Skeletal muscle satellite cell (primary cell): ENCODE data around the gene ZBTB40. TPM values are rescaled to one million over a fixed set of nuclear protein-coding genes. Genes with fewer than 3 reads are reported as not detected.

Source experiments
- H3K27me3 ChIP-seq: 2 replicates; pipeline ENCODE4 v1.7.0; 2013; ENCODE audit warnings: low read length; ENCODE audit not compliant: control insufficient read depth, insufficient read depth
- H3K36me3 ChIP-seq: 2 replicates; pipeline ENCODE4 v1.7.0; 2013; ENCODE audit warnings: mild to moderate bottlenecking, control low read depth, low read length; ENCODE audit not compliant: insufficient read depth
- H3K4me1 ChIP-seq: 2 replicates; pipeline ENCODE4 v1.7.0; 2013; ENCODE audit warnings: low read length; ENCODE audit not compliant: control insufficient read depth, insufficient read depth
- H3K4me2 ChIP-seq: 2 replicates; pipeline ENCODE4 v1.7.0; 2013; ENCODE audit warnings: mild to moderate bottlenecking, low read length
- H3K4me3 ChIP-seq: 2 replicates; pipeline ENCODE4 v1.7.0; 2013; ENCODE audit warnings: low read length
- H3K9ac ChIP-seq: 2 replicates; pipeline ENCODE4 v1.7.0; 2013; ENCODE audit warnings: mild to moderate bottlenecking, low read depth, low read length, moderate library complexity
- H3K9me3 ChIP-seq: replicated peaks from 2 replicates; pipeline ENCODE4 v1.7.0; 2013; ENCODE audit warnings: mild to moderate bottlenecking, control low read depth, low read length
- total RNA-seq: library from RNA; depleted of rRNA; stranded (reverse); fragments of >200 nt; gene quantifications from 2 replicates; pipeline ENCODE4 v1.2.3, GENCODE V29; 2012; rRNA removed

The ZBTB40 gene, protein sequence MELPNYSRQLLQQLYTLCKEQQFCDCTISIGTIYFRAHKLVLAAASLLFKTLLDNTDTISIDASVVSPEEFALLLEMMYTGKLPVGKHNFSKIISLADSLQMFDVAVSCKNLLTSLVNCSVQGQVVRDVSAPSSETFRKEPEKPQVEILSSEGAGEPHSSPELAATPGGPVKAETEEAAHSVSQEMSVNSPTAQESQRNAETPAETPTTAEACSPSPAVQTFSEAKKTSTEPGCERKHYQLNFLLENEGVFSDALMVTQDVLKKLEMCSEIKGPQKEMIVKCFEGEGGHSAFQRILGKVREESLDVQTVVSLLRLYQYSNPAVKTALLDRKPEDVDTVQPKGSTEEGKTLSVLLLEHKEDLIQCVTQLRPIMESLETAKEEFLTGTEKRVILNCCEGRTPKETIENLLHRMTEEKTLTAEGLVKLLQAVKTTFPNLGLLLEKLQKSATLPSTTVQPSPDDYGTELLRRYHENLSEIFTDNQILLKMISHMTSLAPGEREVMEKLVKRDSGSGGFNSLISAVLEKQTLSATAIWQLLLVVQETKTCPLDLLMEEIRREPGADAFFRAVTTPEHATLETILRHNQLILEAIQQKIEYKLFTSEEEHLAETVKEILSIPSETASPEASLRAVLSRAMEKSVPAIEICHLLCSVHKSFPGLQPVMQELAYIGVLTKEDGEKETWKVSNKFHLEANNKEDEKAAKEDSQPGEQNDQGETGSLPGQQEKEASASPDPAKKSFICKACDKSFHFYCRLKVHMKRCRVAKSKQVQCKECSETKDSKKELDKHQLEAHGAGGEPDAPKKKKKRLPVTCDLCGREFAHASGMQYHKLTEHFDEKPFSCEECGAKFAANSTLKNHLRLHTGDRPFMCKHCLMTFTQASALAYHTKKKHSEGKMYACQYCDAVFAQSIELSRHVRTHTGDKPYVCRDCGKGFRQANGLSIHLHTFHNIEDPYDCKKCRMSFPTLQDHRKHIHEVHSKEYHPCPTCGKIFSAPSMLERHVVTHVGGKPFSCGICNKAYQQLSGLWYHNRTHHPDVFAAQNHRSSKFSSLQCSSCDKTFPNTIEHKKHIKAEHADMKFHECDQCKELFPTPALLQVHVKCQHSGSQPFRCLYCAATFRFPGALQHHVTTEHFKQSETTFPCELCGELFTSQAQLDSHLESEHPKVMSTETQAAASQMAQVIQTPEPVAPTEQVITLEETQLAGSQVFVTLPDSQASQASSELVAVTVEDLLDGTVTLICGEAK
- 10.4 and 11.6 TPM in 2 replicates for total RNA-seq

GRCh38 chr1:22451702-22452480 is at the start of gene ZBTB40:
TSS of gene ZBTB40 (plus strand) at chr1:22451851. CDS start at chr1:22489949, 38,098 bp downstream.
- H3K27me3 ChIP-seq = no peaks in the 10 kb centered on the region

DNA sequence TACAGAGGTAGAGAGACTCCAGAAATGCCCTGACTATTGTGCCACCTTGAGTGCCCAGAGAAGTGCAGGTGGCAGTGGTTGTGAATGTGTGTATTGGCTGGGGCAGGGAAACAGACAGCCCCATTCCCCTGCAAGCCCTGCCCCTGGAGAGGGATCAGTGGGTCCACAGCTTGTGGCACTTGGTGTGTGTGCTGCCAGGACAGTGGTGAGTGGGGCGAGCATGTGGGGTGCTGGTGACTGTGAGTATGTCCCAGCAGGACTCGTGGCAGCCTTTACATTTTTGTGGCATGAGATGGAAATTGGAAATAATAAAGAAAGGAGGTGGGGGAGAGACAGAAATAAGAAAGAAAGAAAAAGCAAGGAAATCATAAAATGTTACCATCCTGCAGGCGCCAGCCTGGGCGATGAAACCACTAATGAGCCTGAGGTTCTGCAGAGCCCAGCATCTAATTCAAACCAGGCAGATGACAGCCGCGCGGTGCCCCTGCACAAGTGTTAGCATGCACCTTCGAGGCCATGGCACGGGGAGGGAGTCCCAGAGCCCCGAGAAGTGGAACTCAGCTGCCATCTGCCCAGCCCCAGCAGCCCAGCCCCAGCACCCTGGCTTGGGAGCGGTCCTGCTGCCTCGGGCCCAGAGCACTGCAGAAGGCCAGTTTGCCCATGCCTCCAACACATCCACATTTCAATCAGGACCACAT is 49.1 kb upstream of the ZBTB40 start:
- Histone ChIP-seq H3K9me3 (no peaks in the 10 kb centered on the region), H3K27me3 (peaks cover 79% of the 10 kb centered on the region), H3K9ac (no peak overlapping the region), H3K4me3 (no peak overlapping the region), H3K36me3 (no peaks in the 10 kb centered on the region), H3K4me2 (no peak overlapping the region), H3K4me1 (no peaks in the 10 kb centered on the region)

More at GRCh38 chr1:22451702-22452480, at the start of gene ZBTB40:
- H3K4me2 ChIP-seq = peak within 1 kb of the TSS; percentile 86
- no peaks in the 10 kb centered on the region for H3K36me3 ChIP-seq
- H3K4me1 ChIP-seq = peaks cover 30% of the 10 kb centered on the region
- H3K9ac ChIP-seq = peak within 1 kb of the TSS; percentile 93
- H3K9me3 ChIP-seq = no peaks in the 10 kb centered on the region
- H3K4me3 ChIP-seq = peak within 1 kb of the TSS; percentile 81

- Histone ChIP-seq H3K4me2 (no peak overlapping the region), H3K9me3 (no peaks in the 10 kb centered on the region), H3K36me3 (no peaks in the 10 kb centered on the region), H3K4me3 (no peak overlapping the region), H3K4me1 (no peaks in the 10 kb centered on the region), H3K9ac (no peak overlapping the region), H3K27me3 (peaks cover 79% of the 10 kb centered on the region)
Observed at GRCh38 chr1:22404486-22404885, 47.2 kb upstream of the ZBTB40 start.

- Histone ChIP-seq H3K36me3 (no peaks in the 10 kb centered on the region), H3K4me1 (no peaks in the 10 kb centered on the region), H3K4me2 (no peak overlapping the region), H3K4me3 (no peak overlapping the region), H3K9ac (no peak overlapping the region), H3K9me3 (no peaks in the 10 kb centered on the region), H3K27me3 (peaks cover 72% of the 10 kb centered on the region)
Observed at GRCh38 chr1:22406722-22407495, 44.7 kb upstream of the ZBTB40 start.

DNA sequence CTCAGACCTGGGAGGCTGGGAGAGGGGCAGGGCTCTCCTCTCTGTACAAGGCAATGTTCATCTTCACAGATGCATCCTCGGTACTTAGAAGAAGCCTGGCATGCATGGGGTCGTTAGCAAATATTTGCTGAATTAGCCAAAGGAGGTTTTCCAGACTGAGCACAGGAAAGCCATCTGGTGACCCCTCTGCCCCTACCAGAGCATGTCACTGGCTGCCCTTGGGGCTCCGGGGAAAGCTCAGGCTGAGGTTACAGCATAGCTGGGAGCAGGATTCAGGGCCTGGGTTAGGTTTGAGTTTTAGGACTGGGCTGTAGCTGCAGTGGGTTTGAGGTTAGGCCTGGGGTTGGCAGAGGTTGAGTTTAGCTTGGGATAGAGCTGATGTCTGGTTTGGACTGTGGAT is 43.4 kb upstream of the ZBTB40 start:
- Histone ChIP-seq H3K4me1 (no peaks in the 10 kb centered on the region), H3K4me2 (no peak overlapping the region), H3K9me3 (no peaks in the 10 kb centered on the region), H3K4me3 (no peak overlapping the region), H3K9ac (no peak overlapping the region), H3K27me3 (peaks cover 83% of the 10 kb centered on the region), H3K36me3 (no peaks in the 10 kb centered on the region)

DNA sequence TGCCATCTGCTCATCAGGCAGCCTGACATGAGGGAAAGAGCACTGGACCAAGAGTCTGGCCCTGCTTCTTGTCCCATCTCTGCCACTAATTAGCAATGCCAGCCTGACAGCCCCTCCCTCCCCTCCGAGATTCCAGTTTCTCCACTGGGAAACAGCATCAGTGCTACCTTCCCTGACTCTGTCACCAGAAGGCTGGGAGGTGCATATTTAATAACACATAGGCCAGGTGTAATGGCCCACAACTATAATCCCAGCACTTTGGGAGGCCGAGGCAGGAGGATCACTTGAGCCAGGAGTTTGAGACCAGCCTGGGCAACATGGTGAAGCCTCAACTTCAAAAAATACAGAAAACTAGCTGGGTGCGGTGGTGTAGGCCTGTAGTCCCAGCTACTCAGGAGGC is 41.2 kb upstream of the ZBTB40 start:
- H3K4me3 ChIP-seq = no peak overlapping the region

GRCh38 chr1:22410928-22411495 is 40.6 kb upstream of the ZBTB40 start:
- Histone ChIP-seq H3K27me3 (peaks cover 73% of the 10 kb centered on the region), H3K36me3 (no peaks in the 10 kb centered on the region), H3K9me3 (no peaks in the 10 kb centered on the region), H3K4me1 (no peaks in the 10 kb centered on the region), H3K9ac (no peak overlapping the region), H3K4me2 (no peak overlapping the region), H3K4me3 (no peak overlapping the region)

More for the DNA sequence above, 41.2 kb upstream of the ZBTB40 start:
- Histone ChIP-seq H3K27me3 (peaks cover 77% of the 10 kb centered on the region), H3K9ac (no peak overlapping the region), H3K9me3 (no peaks in the 10 kb centered on the region), H3K36me3 (no peaks in the 10 kb centered on the region), H3K4me1 (no peaks in the 10 kb centered on the region), H3K4me2 (no peak overlapping the region)

DNA sequence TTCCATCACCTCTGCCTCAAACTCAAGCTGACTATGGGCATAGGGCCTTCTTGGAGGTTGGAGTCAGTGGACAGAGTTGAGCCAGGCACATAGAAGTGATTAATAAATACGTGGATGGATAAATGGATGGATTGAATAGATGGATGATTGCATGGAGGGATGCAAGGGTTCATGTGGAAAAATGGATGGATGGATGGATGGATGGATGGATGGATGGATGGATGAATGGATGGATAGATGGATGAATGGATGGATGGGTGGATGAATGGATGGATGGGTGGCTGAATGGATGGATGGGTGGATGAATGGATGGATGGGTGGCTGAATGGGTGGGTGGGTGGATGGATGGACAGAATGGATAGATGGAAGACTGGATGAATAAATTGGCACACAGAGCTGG is 40.1 kb upstream of the ZBTB40 start:
- H3K9me3 ChIP-seq = no peaks in the 10 kb centered on the region
- no peak overlapping the region for H3K4me3 ChIP-seq
- H3K36me3 ChIP-seq = no peaks in the 10 kb centered on the region
- no peak overlapping the region for H3K4me2 ChIP-seq
- no peaks in the 10 kb centered on the region for H3K4me1 ChIP-seq
- no peak overlapping the region for H3K9ac ChIP-seq
- H3K27me3 ChIP-seq = peaks cover 69% of the 10 kb centered on the region

DNA sequence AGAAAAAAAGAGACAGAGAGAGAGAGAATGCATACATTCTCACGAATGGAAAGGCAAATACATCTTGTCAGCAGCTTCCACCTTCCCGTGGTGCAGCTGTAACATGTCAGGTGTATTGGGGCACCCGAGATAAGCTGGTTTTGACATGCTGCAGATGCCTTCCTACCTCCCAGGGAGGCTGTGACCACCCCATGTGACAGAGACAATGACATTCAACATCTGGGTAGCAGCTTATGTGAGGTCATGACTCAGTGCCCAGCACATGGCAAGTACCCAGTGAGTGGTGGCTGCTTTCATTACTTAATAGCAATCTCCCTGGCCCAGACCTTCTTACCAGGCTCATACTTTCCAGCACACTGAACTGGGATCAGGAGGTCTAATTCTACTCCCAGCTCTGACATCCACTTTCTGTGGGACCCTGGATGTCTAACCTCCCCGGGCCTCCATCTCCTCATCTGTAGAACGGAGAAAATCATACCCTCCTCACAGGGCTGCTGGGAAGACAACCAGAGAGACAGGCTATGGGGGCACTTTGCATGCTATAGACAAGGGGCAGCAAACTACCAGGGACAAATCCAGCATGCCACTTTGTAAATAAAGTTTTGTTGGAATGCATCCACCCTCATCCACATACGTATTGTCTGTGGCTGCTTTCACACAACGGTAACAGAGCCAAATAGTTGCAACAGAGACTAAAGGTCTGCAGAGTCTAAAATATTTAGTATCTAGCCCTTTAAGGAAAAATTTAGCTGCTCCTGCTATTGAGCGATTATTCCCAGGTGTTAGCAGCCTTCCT is 38.5 kb upstream of the ZBTB40 start:
- no peaks in the 10 kb centered on the region for H3K36me3 ChIP-seq
- no peaks in the 10 kb centered on the region for H3K9me3 ChIP-seq
- no peak overlapping the region for H3K9ac ChIP-seq
- H3K4me2 ChIP-seq = no peak overlapping the region
- H3K4me3 ChIP-seq = no peak overlapping the region
- no peaks in the 10 kb centered on the region for H3K4me1 ChIP-seq
- peaks cover 64% of the 10 kb centered on the region for H3K27me3 ChIP-seq
